HL-60 (cell line): ENCODE measurements around the gene ZNF134.

Experiments used
- DNase-seq, 2 experiments: peaks; one replicate each; pipeline ENCODE4 v3.0.0-alpha.2; 2010 to 2020; ENCODE audit warnings: low read depth in 1 of 2, low spot score in 1 of 2
- H3K27ac ChIP-seq: fragments of 250-450 bp; sonication (Bioruptor Pico); replicated peaks from 2 replicates; pipeline ENCODE4 v1.5.1; 2020; ENCODE audit warnings: mild to moderate bottlenecking, moderate library complexity
- H3K27me3 ChIP-seq: fragments of 250-450 bp; sonication (Bioruptor Pico); 2 replicates; pipeline ENCODE4 v1.5.1; 2021; ENCODE audit warnings: mild to moderate bottlenecking, moderate library complexity; ENCODE audit not compliant: insufficient read depth, poor library complexity, severe bottlenecking
- H3K4me3 ChIP-seq: replicated peaks from 2 replicates; pipeline ENCODE4 v1.5.1; 2011; ENCODE audit warnings: mild to moderate bottlenecking, control low read depth, low read length; ENCODE audit not compliant: insufficient read depth
- GABPA ChIP-seq: IDR thresholded peaks from 2 replicates; pipeline ENCODE4 v1.6.1; 2012; ENCODE audit warnings: low read depth
- POLR2AphosphoS5 ChIP-seq: IDR thresholded peaks from 2 replicates; pipeline ENCODE4 v1.6.1; 2012; ENCODE audit warnings: low read depth
- SPI1 ChIP-seq: IDR thresholded peaks from 2 replicates; pipeline ENCODE4 v1.6.1; 2012; ENCODE audit warnings: low read depth, mild to moderate bottlenecking, borderline replicate concordance
- TF ChIP-seq, protein P1 (sequence below): IDR thresholded peaks from 2 replicates; pipeline ENCODE4 v1.6.1; 2012; ENCODE audit warnings: low read depth; ENCODE audit not compliant: insufficient replicate concordance
- TF ChIP-seq, protein P2 (sequence below): IDR thresholded peaks from one replicate; pipeline ENCODE4 v1.5.1; 2011; ENCODE audit warnings: low read length, control low read depth, inconsistent platforms; ENCODE audit not compliant: insufficient read depth

The ZNF134 gene

DNA sequence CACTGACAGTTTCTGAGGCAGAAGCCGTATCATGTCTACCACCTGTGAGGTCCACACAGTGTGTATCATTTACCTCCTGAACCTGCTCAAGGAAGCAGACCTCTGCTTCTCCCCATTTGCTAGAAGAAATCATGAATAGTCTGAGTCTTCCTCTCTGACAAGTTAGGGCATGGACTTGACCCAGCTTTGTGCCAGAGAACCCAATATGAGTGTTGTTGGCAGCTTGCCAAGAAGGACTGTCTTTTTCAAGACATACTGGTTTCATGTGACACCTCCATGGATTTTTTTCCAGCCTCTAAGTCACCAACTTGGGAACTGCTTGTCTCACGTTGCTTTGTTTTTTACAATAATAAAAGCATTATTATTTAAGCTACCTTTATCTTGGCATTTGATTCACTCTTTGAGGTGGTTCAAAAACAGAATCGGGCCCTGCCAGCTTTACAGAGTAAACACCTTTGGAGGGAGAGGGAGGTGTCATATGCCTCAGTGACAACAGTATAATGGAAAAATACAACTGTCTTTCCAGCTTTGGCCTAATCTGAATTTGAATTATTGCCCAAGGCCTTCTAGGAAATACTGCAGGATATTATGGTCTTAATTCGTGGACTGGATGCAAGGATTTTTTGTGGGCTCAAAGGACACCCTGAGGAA is 28.5 kb downstream of the ZNF134 start:
- DNase-seq, result no peak

GRCh38 chr19:57643734-57644133 is 29.7 kb downstream of the ZNF134 start:
- no peak for DNase-seq
- no peak for TF ChIP-seq POLR2AphosphoS5
- no peak for TF ChIP-seq SPI1
- TF ChIP-seq GABPA, result no peak
- TF ChIP-seq, protein P1, sequence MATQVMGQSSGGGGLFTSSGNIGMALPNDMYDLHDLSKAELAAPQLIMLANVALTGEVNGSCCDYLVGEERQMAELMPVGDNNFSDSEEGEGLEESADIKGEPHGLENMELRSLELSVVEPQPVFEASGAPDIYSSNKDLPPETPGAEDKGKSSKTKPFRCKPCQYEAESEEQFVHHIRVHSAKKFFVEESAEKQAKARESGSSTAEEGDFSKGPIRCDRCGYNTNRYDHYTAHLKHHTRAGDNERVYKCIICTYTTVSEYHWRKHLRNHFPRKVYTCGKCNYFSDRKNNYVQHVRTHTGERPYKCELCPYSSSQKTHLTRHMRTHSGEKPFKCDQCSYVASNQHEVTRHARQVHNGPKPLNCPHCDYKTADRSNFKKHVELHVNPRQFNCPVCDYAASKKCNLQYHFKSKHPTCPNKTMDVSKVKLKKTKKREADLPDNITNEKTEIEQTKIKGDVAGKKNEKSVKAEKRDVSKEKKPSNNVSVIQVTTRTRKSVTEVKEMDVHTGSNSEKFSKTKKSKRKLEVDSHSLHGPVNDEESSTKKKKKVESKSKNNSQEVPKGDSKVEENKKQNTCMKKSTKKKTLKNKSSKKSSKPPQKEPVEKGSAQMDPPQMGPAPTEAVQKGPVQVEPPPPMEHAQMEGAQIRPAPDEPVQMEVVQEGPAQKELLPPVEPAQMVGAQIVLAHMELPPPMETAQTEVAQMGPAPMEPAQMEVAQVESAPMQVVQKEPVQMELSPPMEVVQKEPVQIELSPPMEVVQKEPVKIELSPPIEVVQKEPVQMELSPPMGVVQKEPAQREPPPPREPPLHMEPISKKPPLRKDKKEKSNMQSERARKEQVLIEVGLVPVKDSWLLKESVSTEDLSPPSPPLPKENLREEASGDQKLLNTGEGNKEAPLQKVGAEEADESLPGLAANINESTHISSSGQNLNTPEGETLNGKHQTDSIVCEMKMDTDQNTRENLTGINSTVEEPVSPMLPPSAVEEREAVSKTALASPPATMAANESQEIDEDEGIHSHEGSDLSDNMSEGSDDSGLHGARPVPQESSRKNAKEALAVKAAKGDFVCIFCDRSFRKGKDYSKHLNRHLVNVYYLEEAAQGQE, result no peak
- TF ChIP-seq, protein P2, sequence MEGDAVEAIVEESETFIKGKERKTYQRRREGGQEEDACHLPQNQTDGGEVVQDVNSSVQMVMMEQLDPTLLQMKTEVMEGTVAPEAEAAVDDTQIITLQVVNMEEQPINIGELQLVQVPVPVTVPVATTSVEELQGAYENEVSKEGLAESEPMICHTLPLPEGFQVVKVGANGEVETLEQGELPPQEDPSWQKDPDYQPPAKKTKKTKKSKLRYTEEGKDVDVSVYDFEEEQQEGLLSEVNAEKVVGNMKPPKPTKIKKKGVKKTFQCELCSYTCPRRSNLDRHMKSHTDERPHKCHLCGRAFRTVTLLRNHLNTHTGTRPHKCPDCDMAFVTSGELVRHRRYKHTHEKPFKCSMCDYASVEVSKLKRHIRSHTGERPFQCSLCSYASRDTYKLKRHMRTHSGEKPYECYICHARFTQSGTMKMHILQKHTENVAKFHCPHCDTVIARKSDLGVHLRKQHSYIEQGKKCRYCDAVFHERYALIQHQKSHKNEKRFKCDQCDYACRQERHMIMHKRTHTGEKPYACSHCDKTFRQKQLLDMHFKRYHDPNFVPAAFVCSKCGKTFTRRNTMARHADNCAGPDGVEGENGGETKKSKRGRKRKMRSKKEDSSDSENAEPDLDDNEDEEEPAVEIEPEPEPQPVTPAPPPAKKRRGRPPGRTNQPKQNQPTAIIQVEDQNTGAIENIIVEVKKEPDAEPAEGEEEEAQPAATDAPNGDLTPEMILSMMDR, result no peak
- H3K27ac ChIP-seq, result no peak overlapping the region
- H3K4me3 ChIP-seq, result no peak overlapping the region
- H3K27me3 ChIP-seq, result no peaks in the 10 kb centered on the region

More for the DNA sequence above, 28.5 kb downstream of the ZNF134 start:
- TF ChIP-seq POLR2AphosphoS5 (no peak), SPI1 (no peak)
- TF ChIP-seq, protein P2, result no peak
- no peak overlapping the region for H3K27ac ChIP-seq
- H3K4me3 ChIP-seq, result no peak overlapping the region
- no peaks in the 10 kb centered on the region for H3K27me3 ChIP-seq

- H3K4me3 ChIP-seq, result no peak overlapping the region
- DNase-seq, result no peak
- TF ChIP-seq POLR2AphosphoS5 (no peak), GABPA (no peak), SPI1 (no peak)
- TF ChIP-seq, protein P1, result no peak
- TF ChIP-seq, protein P2, result no peak
Measured at GRCh38 chr19:57648331-57649003, 34.4 kb downstream of the ZNF134 start.

DNA sequence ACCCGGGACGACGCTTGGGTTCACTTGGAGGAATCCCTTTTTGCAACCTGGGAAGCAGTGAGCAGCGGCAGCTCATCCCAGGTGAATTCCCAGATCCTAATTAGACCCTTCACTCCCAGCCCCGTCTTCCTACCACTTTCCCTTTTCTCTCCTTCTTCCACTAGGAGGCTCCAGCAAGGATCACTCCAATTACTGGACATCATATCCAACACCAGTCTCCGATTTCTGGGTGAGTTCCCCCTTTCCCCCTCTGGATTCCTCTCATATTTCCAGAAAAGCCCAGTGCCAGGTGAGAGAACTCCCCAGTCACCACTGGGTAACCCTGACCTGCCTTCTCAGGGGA is 37.6 kb downstream of the ZNF134 start:
- no peak overlapping the region for H3K27ac ChIP-seq
- no peak for TF ChIP-seq POLR2AphosphoS5
- no peak for TF ChIP-seq SPI1
- TF ChIP-seq, protein P2, result no peak
- TF ChIP-seq, protein P1, result no peak
- no peak for TF ChIP-seq GABPA
- DNase-seq, result no peak

More at GRCh38 chr19:57648331-57649003, 34.4 kb downstream of the ZNF134 start:
- Histone ChIP-seq H3K27ac (no peak overlapping the region), H3K27me3 (no peaks in the 10 kb centered on the region)

More for the DNA sequence above, 37.6 kb downstream of the ZNF134 start:
- Histone ChIP-seq H3K27me3 (no peaks in the 10 kb centered on the region), H3K4me3 (no peak overlapping the region)
